ENCODE results near the gene B9D2.
"Not testable (repeated sequence)": the region's sequence is repeated elsewhere in the genome, so short reads cannot be mapped to it uniquely, and the experiment has no call there.

Gene B9D2

GRCh38 chr19:41392775-41393174 is 28.8 kb upstream of the B9D2 start:
- DNase-seq (ENCODE audit: insufficient read length, low spot score) (no peak), FAIRE-seq (no peak)

DNA sequence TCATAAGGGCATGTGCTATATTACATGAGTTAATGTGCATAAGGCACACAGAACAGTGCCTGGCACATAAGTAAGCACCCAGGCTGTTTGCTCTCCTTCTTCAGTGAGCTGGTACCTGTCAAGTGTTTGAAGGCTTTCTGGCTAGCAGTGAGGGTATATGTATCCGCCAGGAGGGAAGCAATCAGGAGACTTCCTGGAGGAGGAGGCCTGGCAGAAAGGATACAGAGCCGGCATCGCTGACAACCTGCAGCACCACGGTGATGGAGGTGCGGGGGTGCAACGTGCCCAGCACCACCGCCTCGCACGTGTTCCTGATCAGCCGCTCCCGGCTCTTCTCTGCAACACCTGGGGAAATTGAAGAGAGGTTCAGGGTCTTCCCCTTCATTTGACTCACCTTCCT is 27.7 kb upstream of the B9D2 start:
- no peak for FAIRE-seq
- DNase-seq (ENCODE audit: insufficient read length, low spot score), result no peak

DNA sequence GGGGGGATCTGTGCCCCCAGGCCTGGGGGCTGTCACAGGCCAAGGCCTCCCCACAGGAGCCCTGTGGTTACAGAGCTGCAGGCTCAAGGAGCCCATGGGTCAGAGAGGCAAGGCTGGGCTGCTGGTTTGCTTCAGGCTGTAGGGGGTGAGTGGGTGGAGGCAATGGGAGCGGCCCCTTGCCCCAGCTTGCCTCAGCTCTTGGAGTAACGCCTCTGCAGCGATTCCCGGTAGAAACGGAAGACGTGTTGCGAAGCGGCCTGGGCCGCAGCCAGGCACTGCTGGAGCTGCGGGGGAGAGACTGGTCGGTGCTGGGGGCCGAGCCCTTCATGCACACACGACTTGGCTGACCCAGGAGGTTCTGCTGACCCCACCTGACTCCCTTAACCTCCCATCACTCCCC is 22.5 kb upstream of the B9D2 start:
- DNase-seq (ENCODE audit: insufficient read length, low spot score) (no peak), FAIRE-seq (no peak)

DNA sequence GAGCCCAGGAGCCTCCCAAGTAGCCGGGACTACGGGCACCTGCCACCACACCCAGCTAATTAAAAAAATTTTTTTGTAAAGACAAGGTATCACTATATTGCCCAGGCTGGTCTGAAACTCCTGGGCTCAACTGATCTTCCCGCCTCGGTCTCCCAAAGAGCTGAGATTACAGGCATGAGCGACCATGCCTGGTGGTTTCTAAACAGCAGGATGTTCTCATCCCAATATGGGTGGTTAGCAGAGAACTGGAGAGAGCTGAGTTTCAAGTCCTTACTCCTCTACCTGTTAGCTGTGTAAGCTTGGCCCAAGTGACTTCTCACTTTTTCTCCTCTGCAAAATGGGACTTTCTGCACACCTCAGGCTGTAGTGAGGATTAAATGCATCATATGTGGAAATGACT is 20.4 kb upstream of the B9D2 start:
- no peak for FAIRE-seq
- DNase-seq (ENCODE audit: insufficient read length, low spot score), result no peak

DNA sequence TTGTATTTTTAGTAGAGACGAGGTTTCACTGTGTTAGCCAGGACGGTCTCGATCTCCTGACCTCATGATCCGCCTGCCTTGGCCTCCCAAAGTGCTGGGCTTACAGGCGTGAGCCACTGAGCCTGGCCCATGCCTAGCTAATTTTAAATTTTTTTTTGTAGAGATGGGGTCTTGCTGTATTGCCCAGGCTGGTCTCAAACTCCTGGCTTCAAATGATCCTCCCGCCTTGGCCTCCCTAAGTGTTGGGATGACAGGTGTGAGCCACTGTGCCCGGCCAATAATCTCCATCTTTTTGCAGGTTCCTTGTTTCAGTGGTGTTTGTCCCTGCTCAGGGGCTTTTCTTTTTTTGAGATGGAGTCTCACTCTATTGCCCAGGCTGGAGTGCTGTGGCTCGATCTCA is 17.6 kb upstream of the B9D2 start:
- not testable (repeated sequence) for DNase-seq (ENCODE audit: insufficient read length, low spot score); FAIRE-seq

GRCh38 chr19:41377977-41378709 is 14.2 kb upstream of the B9D2 start:
- DNase-seq (ENCODE audit: insufficient read length, low spot score) (peak; percentile 65), FAIRE-seq (peak; percentile 80)

DNA sequence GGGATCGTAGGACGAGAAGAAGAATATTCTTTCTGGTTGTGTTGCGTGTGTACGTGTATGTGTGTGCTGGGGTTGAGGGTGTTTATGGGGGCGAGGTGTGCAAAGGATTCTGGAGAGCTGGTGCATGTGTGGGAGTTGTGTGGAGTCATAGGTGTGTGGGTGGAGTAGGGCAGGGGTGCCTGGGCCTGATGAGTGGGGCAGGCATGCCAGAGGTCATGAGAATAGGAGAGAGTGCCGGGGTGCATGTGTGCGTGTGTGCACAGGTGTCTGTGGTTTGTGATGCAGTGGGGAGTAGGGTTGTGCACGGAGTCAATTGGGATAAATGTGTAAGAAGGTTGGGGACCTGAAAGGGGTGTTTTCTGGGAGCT is 13.0 kb upstream of the B9D2 start:
- DNase-seq (ENCODE audit: insufficient read length, low spot score), result no peak
- no peak for FAIRE-seq

DNA sequence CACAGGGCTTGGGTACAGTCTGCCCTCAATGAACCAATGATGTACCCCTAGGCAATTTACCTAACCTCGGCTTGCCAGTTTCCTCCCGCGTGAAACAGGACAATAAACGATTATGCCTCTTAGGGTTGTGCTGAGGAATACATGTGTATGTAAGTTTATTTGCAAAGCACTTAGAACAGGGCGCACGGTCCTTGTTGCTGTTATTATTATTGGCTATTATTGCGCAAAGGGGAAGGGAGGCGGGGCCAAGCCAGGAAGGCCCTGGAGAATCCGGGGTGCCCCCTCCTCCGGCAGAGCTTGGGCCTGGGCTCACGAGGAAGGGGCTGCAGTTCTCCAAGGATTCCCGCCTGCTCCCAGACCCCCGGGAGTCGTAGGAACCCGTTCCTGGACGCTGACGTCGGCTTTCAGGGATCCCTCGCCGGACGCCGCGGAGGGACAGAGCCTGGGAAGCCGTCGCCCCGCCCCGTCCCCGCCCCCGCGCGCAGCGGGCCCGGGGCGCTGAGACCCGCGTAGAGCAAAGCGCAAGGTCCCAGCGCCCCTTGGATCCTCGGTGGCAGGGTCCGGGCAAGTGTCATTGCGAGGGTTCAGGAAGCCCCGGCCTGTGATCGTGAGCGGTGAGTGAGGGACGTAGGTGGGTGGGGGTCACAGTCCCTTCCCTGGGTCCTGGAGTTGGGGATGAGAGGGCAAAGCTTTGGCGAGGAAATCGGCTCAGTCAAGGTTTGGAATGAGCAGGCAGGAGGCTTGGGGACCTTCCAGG is 12.5 kb upstream of the B9D2 start, which contains the start of gene TMEM91:
TMEM91 (plus strand) TSS at position 293 of the 757 bp plus-strand sequence. CDS start 1,777 bp downstream, outside the sequence.
- FAIRE-seq (peak; percentile 58), DNase-seq (ENCODE audit: insufficient read length, low spot score) (no peak)

GRCh38 chr19:41373993-41374392 is 10.0 kb upstream of the B9D2 start:
- no peak for FAIRE-seq
- no peak for DNase-seq (ENCODE audit: insufficient read length, low spot score)

- no peak for FAIRE-seq
These were observed 8.6 kb upstream of the B9D2 start for GRCh38 chr19:41372501-41372900.

GRCh38 chr19:41371541-41371940 is 7.6 kb upstream of the B9D2 start:
- DNase-seq (ENCODE audit: insufficient read length, low spot score) (no peak), FAIRE-seq (no peak)

More at GRCh38 chr19:41372501-41372900, 8.6 kb upstream of the B9D2 start:
- no peak for DNase-seq (ENCODE audit: insufficient read length, low spot score)

DNA sequence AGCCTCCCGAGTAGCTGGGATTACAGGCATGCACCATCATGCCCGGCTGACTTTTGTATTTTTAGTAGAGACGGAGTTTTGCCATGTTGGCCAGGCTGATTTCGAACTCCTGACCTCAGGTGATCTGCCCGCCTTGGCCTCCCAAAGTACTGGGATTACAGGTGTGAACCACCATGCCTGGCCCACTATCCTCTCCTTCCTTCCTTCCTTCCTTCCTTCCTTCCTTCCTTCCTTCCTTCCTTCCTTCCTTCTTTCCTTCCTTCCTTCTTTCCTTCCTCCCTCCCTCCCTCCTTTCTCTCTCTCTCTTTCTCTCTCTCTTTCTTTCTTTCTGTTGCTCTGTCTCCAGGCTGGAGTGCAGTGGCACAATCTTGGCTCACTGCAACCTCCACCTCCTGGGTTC is 7.2 kb upstream of the B9D2 start:
- FAIRE-seq; DNase-seq (ENCODE audit: insufficient read length, low spot score): not testable (repeated sequence)

DNA sequence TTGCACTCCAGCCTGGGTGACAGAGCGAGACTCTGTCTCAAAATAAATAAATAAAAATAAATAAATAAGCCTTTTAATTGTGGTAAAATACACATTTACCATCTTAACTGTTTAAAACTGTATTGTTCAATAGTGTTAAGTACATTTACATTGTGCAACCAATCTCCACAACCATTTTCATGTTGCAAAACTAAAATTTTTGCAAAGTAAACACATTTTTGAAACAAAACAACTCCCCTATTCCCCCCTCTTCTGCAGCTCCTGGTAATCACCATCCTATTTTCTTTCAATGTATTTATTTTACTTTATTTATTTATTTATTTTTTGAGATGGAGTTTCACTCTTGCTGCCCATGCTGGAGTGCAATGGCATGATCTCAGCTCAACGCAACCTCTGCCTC is 5.8 kb upstream of the B9D2 start:
- DNase-seq (ENCODE audit: insufficient read length, low spot score), result no peak
- no peak for FAIRE-seq

DNA sequence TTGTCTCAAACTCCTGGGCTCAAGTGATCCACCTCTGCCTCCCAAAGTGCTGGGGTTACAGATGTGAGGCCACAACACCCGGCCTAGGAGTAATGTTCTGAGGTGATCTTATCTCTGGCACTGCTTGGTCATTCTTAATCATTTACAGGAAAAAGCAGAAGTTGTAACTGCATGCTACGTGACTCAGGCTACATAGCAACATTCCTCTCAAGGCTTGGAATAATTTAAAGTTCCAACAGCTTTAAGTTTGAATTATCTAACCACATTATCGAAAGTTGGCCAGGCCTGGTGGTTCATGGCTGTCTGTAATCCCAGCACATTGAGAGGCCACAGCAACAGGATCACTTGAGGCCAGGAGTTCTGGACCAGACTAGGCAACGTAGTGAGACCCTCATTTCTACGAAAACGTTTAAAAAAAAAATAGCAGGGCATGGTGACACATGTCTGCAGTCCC is 3.9 kb upstream of the B9D2 start:
- FAIRE-seq (peak; percentile 89), DNase-seq (ENCODE audit: insufficient read length, low spot score) (no peak)

- no peak for FAIRE-seq
- DNase-seq (ENCODE audit: insufficient read length, low spot score), result no peak
These were observed 2.1 kb upstream of the B9D2 start for GRCh38 chr19:41366089-41366488.

GRCh38 chr19:41364524-41365391 is 809 bp upstream of the B9D2 start:
- DNase-seq (ENCODE audit: insufficient read length, low spot score) (no peak), FAIRE-seq (peak; percentile 14)

DNA sequence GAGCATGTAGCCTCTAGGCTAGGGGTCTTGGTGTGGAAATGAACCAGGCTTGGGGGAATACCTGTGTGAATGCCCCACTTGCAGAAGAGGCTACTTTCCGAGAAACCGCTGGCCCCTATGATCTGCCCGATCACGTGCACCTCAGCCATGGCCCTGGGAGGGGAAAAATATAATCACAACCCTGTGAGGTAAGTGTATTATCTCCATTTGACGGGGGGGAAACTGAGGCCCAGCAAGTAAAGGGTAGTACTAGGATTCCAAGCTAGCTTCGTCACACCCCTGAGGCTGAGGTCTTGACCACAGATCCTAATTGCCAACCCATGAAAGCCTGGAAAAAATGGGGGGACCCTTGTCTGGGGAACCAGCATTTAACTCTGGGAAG is 587 bp downstream of the B9D2 start:
- FAIRE-seq (no peak), DNase-seq (ENCODE audit: insufficient read length, low spot score) (no peak)

DNA sequence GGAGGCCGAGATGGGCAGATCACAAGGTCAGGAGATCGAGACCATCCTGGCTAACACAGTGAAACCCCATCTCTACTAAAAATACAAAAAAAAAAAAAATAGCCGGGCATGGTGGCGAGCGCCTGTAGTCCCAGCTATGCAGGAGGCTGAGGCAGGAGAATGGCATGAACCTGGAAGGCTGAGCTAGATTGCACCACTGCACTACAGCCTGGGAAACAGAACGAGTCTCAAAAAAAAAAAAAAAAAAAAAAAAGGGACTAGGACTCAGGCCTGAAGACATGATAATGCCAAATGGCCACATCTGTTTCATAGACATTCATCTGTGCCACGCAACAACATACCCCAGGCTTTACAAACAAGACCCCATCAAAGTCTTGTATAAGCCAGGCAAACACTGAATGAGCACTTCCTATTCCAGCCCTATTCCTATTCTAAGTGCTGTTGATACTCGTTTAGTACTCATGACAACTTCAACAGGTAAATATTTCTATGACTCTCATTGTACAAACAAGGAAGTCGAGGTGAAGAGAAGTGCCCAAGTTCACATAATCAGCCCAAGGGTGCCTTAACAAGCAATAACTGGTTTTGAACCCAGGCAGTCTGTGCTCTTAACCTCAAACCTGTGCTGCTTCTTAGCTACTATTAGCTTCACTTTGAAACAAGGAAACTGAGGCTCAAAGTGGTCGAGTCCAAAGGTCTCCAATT is 1.7 kb downstream of the B9D2 start:
- DNase-seq (ENCODE audit: insufficient read length, low spot score) (no peak), FAIRE-seq (no peak)

- FAIRE-seq (no peak), DNase-seq (ENCODE audit: insufficient read length, low spot score) (no peak)
These were observed 4.2 kb downstream of the B9D2 start for GRCh38 chr19:41359741-41360140.

DNA sequence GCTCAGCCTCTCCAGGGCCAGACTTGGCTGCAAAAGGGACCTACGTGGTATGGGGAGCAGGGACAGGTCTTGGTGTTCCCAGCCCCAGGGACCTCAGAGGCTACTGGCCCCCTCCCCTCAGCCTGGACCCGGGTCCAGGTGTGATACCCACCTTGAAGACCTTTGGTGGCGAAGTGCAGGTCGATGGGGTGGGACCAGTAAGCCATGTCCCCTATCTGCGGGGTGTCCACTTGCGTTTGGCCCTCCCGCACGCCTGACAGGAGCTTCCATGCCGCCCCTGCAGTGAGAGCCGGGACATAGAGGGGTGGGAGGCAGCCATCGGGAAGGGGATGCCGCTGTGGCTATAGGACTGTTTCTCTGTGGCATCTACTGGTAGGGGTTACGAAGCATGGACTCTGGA is 6.2 kb downstream of the B9D2 start:
- FAIRE-seq, result no peak
- no peak for DNase-seq (ENCODE audit: insufficient read length, low spot score)
